GM20431 (cell line): ENCODE measurements around the gene NAPEPLD.
"Not testable (repeated sequence)": the region's sequence is repeated elsewhere in the genome, so short reads cannot be mapped to it uniquely, and the experiment has no call there.

Experiments
- in situ Hi-C: fragments of 300-500 bp; cut with MseI, MboI; formaldehyde crosslinking; loops from one replicate; pipeline ENCODE4 v1.15.0; 2020; ENCODE audit warnings: low sequenced_read_pairs; ENCODE audit not compliant: unreplicated experiment

Gene NAPEPLD

GRCh38 chr7:103074519-103075336 lies 74.2 kb downstream of the NAPEPLD start, which contains the start of the genes ARMC10 and FBXL13:
Gene ARMC10 (plus strand): TSS chr7:103075140. CDS start chr7:103075273, 133 bp downstream.
Gene FBXL13 (minus strand): TSS chr7:103074796.
- in situ Hi-C loops, result no loop called here

GRCh38 chr7:103073989-103074518 lies 74.8 kb downstream of the NAPEPLD start:
- in situ Hi-C loops, result no loop called here

- in situ Hi-C loops, result no loop called here
Observed at GRCh38 chr7:103071000-103071399, 77.9 kb downstream of the NAPEPLD start.

- in situ Hi-C loops, result no loop called here
Observed at GRCh38 chr7:103068414-103069403, 80.2 kb downstream of the NAPEPLD start.

- in situ Hi-C loops, result no loop called here
Observed at GRCh38 chr7:103065667-103066066, 83.2 kb downstream of the NAPEPLD start.

GRCh38 chr7:103063895-103064294 lies 85.0 kb downstream of the NAPEPLD start:
- in situ Hi-C loops, result no loop called here

- in situ Hi-C loops, result no loop called here
Observed at GRCh38 chr7:103059471-103059870, 89.4 kb downstream of the NAPEPLD start.

- in situ Hi-C loops, result no loop called here
Observed at GRCh38 chr7:103058122-103058521, 90.8 kb downstream of the NAPEPLD start.

GRCh38 chr7:103056006-103056405 lies 92.9 kb downstream of the NAPEPLD start:
- in situ Hi-C loops, result not testable (repeated sequence)

- in situ Hi-C loops, result no loop called here
Observed at GRCh38 chr7:103051519-103051918, 97.4 kb downstream of the NAPEPLD start.
